Measurements from ENCODE around the gene TDRD3.

Gene TDRD3

GRCh38 chr13:60379837-60380565 is 17.0 kb upstream of the TDRD3 start:
- TF ChIP-seq CTCF (IDR thresholded peaks at IDR 0.05; ENCODE audit: control insufficient read depth, insufficient read depth, low read depth, low read length, missing control alignments) = no peak
- H3K4me3 ChIP-seq (ENCODE audit: control insufficient read depth, low read depth, low read length) = no peak overlapping the region
- no peak for DNase-seq (ENCODE audit: low read depth)

DNA sequence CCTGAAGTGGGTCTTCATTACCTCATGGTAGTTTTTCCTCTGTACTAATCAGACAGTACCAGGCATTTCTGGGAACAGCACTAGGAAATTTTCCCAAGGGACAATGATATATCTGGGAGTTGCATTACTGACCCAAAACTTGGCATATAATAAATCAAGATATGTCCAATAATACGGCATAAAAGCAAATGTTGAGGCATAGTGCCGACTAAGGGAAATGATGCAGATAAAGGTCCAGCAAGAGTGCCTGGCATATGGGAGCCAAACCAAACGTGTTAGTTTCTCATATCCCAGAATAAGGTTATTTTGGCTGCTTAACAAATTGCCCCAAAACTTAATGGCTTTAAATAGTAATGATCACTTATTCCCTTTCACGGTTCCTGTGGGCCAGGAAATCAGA is 12.1 kb upstream of the TDRD3 start:
- DNase-seq (ENCODE audit: low read depth) = no peak
- H3K4me3 ChIP-seq (ENCODE audit: control insufficient read depth, low read depth, low read length) = no peak overlapping the region
- no peak for TF ChIP-seq CTCF (IDR thresholded peaks at IDR 0.05; ENCODE audit: control insufficient read depth, insufficient read depth, low read depth, low read length, missing control alignments)

DNA sequence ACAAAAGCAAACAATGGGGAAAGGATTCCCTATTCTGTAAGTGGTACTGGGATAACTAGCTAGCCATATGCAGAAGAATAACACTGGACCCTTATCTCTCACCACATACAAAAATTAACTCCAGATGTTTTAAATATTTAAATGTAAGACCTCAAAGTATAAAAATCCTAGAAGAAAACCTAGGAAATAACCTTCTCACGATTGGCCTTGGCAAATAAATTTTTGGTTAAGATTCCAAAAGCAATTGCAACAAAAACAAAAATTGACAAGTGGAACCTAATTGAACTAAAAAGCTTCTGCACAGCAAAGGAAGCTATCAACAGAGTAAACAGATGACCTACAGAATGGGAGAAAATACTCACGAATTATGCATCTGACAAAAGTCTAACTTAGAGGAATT is 10.8 kb upstream of the TDRD3 start:
- TF ChIP-seq CTCF (IDR thresholded peaks at IDR 0.05; ENCODE audit: control insufficient read depth, insufficient read depth, low read depth, low read length, missing control alignments) = no peak
- DNase-seq (ENCODE audit: low read depth) = no peak
- no peak overlapping the region for H3K4me3 ChIP-seq (ENCODE audit: control insufficient read depth, low read depth, low read length)

GRCh38 chr13:60392131-60392530 is 4.9 kb upstream of the TDRD3 start:
- H3K4me3 ChIP-seq (ENCODE audit: control insufficient read depth, low read depth, low read length) = no peak overlapping the region
- no peak for TF ChIP-seq CTCF (IDR thresholded peaks at IDR 0.05; ENCODE audit: control insufficient read depth, insufficient read depth, low read depth, low read length, missing control alignments)
- no peak for DNase-seq (ENCODE audit: low read depth)

DNA sequence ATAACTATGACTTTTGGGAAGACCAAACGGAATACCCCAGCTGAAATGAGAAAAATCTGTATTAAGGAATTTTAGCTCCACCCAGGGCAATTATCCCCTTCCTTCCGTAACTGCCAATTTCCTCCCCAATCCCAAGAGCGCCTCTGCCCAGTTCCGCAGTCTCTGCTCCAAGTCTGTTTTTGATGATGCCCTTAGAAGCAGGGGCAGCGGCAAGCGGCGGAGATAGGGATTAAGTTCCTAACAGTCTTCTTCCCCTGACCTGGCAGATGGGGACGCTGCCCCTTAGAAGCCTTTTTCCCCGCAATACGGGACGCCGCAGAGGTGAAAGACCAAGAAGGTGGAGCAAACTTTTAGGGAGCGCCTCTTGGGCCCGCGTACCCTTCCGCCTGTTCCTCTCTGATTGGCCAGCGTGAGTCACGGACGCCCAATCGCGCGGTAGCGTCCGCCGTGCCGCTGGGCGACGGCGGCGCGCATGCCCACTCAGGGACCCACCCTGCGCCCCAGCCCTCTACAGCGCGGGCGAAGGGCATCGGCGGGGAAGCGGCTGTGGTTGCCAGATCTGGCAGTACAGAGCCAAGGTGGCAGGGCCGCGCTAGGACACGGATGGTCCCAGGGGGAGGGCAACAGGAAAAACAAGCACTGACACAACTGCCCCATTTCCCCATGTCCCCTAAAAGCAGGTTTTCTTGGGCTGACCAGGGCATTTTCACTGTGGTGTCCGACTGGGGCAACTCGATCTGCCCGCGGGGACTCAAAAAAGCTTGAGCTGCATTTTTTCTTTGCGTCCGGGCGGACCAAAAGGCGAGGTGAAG is 843 bp upstream of the TDRD3 start:
- DNase-seq (ENCODE audit: low read depth) = peak; percentile 34
- peak overlapping the region; percentile 79 for H3K4me3 ChIP-seq (ENCODE audit: control insufficient read depth, low read depth, low read length)
- no peak for TF ChIP-seq CTCF (IDR thresholded peaks at IDR 0.05; ENCODE audit: control insufficient read depth, insufficient read depth, low read depth, low read length, missing control alignments)

GRCh38 chr13:60397704-60398378 is 821 bp downstream of the TDRD3 start:
- DNase-seq (ENCODE audit: low read depth) = peak; percentile 29
- TF ChIP-seq CTCF (IDR thresholded peaks at IDR 0.05; ENCODE audit: control insufficient read depth, insufficient read depth, low read depth, low read length, missing control alignments) = no peak
- H3K4me3 ChIP-seq (ENCODE audit: control insufficient read depth, low read depth, low read length) = peak overlapping the region; percentile 79

Data from AG09309 (cell line).